ENCODE measurements around the gene CACNG3. TPM values are rescaled to one million over a fixed set of nuclear protein-coding genes. Genes with fewer than 3 reads are reported as not detected.

Gene CACNG3
- polyA plus RNA-seq, 1 donor from 2014 or later, result not detected

- no peak overlapping the region for H3K4me3 ChIP-seq (ENCODE audit: low read length)
- H3K9me2 ChIP-seq (ENCODE audit: insufficient read depth, low read length), result no peaks in the 10 kb centered on the region
- no peak overlapping the region for H3K4me2 ChIP-seq (ENCODE audit: low read length)
- H3K27me3 ChIP-seq (ENCODE audit: insufficient read depth, low read depth, low read length), result no peaks in the 10 kb centered on the region
- no peaks in the 10 kb centered on the region for H3K79me2 ChIP-seq (replicated peaks; ENCODE audit: insufficient read depth, low read length)
- no peak overlapping the region for H3K27ac ChIP-seq (ENCODE audit: low read length)
- H2AFZ ChIP-seq (ENCODE audit: low read depth, low read length), result no peak overlapping the region
- no peak overlapping the region for H3K9ac ChIP-seq (ENCODE audit: low read length)
- H3F3A ChIP-seq (ENCODE audit: insufficient read depth, low read length, poor library complexity, severe bottlenecking), result peaks cover 8% of the 10 kb centered on the region
- TF ChIP-seq SMC3 (conservative IDR thresholded peaks at IDR 0.05; ENCODE audit: poor library complexity) (no peak), CTCF (IDR thresholded peaks at IDR 0.05; ENCODE audit: poor library complexity, severe bottlenecking) (no peak), RAD21 (conservative IDR thresholded peaks at IDR 0.05) (no peak), EP300 (conservative IDR thresholded peaks at IDR 0.05; ENCODE audit: poor library complexity, severe bottlenecking) (peak; percentile 86), MXI1 (conservative IDR thresholded peaks at IDR 0.05; ENCODE audit: poor library complexity, severe bottlenecking) (no peak), POLR2AphosphoS5 (IDR thresholded peaks at IDR 0.05) (peak; percentile 77), EZH2 (IDR thresholded peaks at IDR 0.05; ENCODE audit: borderline replicate concordance, insufficient read depth, low read length, poor library complexity, severe bottlenecking) (no peak), TAF1 (IDR thresholded peaks at IDR 0.05; ENCODE audit: low read depth) (no peak), REST (IDR thresholded peaks at IDR 0.05; ENCODE audit: borderline replicate concordance) (no peak)
- H3K36me3 ChIP-seq (ENCODE audit: insufficient read depth, low read length), result no peaks in the 10 kb centered on the region
- no peaks in the 10 kb centered on the region for H3K9me3 ChIP-seq (ENCODE audit: low read length)
- no peaks in the 10 kb centered on the region for H4K20me1 ChIP-seq (ENCODE audit: insufficient read depth)
These were observed 19.3 kb downstream of the CACNG3 start for GRCh38 chr16:24275413-24275812.

GRCh38 chr16:24279982-24280515 lies 23.9 kb downstream of the CACNG3 start:
- H3K9ac ChIP-seq (ENCODE audit: low read length), result no peak overlapping the region
- no peaks in the 10 kb centered on the region for H3K9me2 ChIP-seq (ENCODE audit: insufficient read depth, low read length)
- peaks cover 8% of the 10 kb centered on the region for H3F3A ChIP-seq (ENCODE audit: insufficient read depth, low read length, poor library complexity, severe bottlenecking)
- H3K27ac ChIP-seq (ENCODE audit: low read length), result no peak overlapping the region
- H3K79me2 ChIP-seq (replicated peaks; ENCODE audit: insufficient read depth, low read length), result no peaks in the 10 kb centered on the region
- H3K4me3 ChIP-seq (ENCODE audit: low read length), result no peak overlapping the region
- no peaks in the 10 kb centered on the region for H4K20me1 ChIP-seq (ENCODE audit: insufficient read depth)
- H3K27me3 ChIP-seq (ENCODE audit: insufficient read depth, low read depth, low read length), result no peaks in the 10 kb centered on the region
- no peak overlapping the region for H2AFZ ChIP-seq (ENCODE audit: low read depth, low read length)
- no peaks in the 10 kb centered on the region for H3K36me3 ChIP-seq (ENCODE audit: insufficient read depth, low read length)
- H3K9me3 ChIP-seq (ENCODE audit: low read length), result no peaks in the 10 kb centered on the region
- no peak for TF ChIP-seq POLR2AphosphoS5 (IDR thresholded peaks at IDR 0.05)
- TF ChIP-seq RAD21 (conservative IDR thresholded peaks at IDR 0.05), result no peak
- no peak for TF ChIP-seq TAF1 (IDR thresholded peaks at IDR 0.05; ENCODE audit: low read depth)
- TF ChIP-seq CTCF (IDR thresholded peaks at IDR 0.05; ENCODE audit: poor library complexity, severe bottlenecking), result no peak
- TF ChIP-seq EP300 (conservative IDR thresholded peaks at IDR 0.05; ENCODE audit: poor library complexity, severe bottlenecking), result no peak
- no peak for TF ChIP-seq EZH2 (IDR thresholded peaks at IDR 0.05; ENCODE audit: borderline replicate concordance, insufficient read depth, low read length, poor library complexity, severe bottlenecking)
- no peak for TF ChIP-seq REST (IDR thresholded peaks at IDR 0.05; ENCODE audit: borderline replicate concordance)
- TF ChIP-seq MXI1 (conservative IDR thresholded peaks at IDR 0.05; ENCODE audit: poor library complexity, severe bottlenecking), result no peak
- no peak for TF ChIP-seq SMC3 (conservative IDR thresholded peaks at IDR 0.05; ENCODE audit: poor library complexity)
- H3K4me2 ChIP-seq (ENCODE audit: low read length), result no peak overlapping the region

Data from neural cell (in vitro differentiated cells).